Upper lobe of right lung (tissue), 1 donor: ENCODE data around the gene PCYT2. TPM values are rescaled to one million over a fixed set of nuclear protein-coding genes. Genes with fewer than 3 reads are reported as not detected.

ENCODE experiments used
- ATAC-seq: fragments of 200-7000 bp; cut with Tn5 transposase; one replicate; pipeline ENCODE4 v1.9.1; 2020; ENCODE audit warnings: mild to moderate bottlenecking, moderate library complexity
- DNase-seq: peaks from one replicate; pipeline ENCODE4 v3.0.0-alpha.2; 2020
- H3K27ac ChIP-seq: fragments of 200-600 bp; one replicate; pipeline ENCODE4 v1.8.0; 2022
- H3K27me3 ChIP-seq: fragments of 200-600 bp; one replicate; pipeline ENCODE4 v1.8.0; 2022; ENCODE audit warnings: mild to moderate bottlenecking
- H3K36me3 ChIP-seq: fragments of 200-600 bp; one replicate; pipeline ENCODE4 v1.8.0; 2022
- H3K4me1 ChIP-seq: fragments of 200-600 bp; one replicate; pipeline ENCODE4 v1.8.0; 2022
- H3K4me3 ChIP-seq: fragments of 200-600 bp; one replicate; pipeline ENCODE4 v1.8.0; 2022; ENCODE audit warnings: mild to moderate bottlenecking
- H3K9me3 ChIP-seq: fragments of 200-600 bp; one replicate; pipeline ENCODE4 v1.8.0; 2022
- CTCF ChIP-seq: fragments of 200-600 bp; IDR thresholded peaks from one replicate; pipeline ENCODE4 v1.8.0; 2022; ENCODE audit warnings: antibody characterized with exemption
- intact Hi-C: fragments of 100-400 bp; cut with DNase I; formaldehyde crosslinking; loops from one replicate; pipeline ENCODE4 v1.11.0; 2022
- total RNA-seq: library from RNA; stranded (reverse); fragmentation: NEBNext Ultra II Directional; extraction: Animal tissue kit (Norgen Biotek cat#: 25700); gene quantifications from one replicate; pipeline ENCODE4 v1.2.1, GENCODE V29; 2021
- donor health status: DM: no; HTN: yes; CAD: no; lungs with severe emphysema.

Gene PCYT2
- total RNA-seq, 1 donor from 2014 or later: 46.1 TPM

DNA sequence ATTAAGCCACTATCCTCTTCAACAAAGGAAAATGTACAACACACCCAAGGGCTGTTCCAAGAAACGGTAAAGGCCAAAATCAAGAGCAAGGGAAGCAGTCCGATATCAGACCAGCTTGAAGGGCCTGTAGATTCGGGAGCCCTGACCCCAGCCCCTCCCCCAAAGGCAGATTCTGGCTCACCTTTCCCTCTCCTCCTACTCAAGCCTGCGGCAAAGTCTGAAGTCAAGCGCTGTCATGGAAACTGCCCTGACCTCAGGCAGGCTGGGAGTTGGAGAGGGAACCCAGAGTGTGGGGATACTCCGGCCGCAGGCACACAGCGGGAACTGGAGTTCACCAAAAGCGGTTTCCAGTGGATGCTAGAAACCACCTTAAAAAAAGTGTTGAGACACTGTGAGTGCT is 21.6 kb downstream of the PCYT2 start:
- intact Hi-C loops: no loop called here
- H3K27me3 ChIP-seq: no peaks in the 10 kb centered on the region
- no peak for TF ChIP-seq CTCF
- no peak overlapping the region for H3K4me3 ChIP-seq
- H3K36me3 ChIP-seq: peaks cover 61% of the 10 kb centered on the region
- DNase-seq (no peak), ATAC-seq (no peak)
- no peaks in the 10 kb centered on the region for H3K9me3 ChIP-seq
- H3K4me1 ChIP-seq: peaks cover 26% of the 10 kb centered on the region
- H3K27ac ChIP-seq: no peak overlapping the region

- H3K4me1 ChIP-seq: peaks cover 26% of the 10 kb centered on the region
- no peak overlapping the region for H3K27ac ChIP-seq
- H3K27me3 ChIP-seq: no peaks in the 10 kb centered on the region
- H3K36me3 ChIP-seq: peaks cover 58% of the 10 kb centered on the region
- TF ChIP-seq CTCF: no peak
- ATAC-seq (no peak), DNase-seq (no peak)
- H3K4me3 ChIP-seq: no peak overlapping the region
- intact Hi-C loops: no loop called here
- H3K9me3 ChIP-seq: no peaks in the 10 kb centered on the region
Observed at GRCh38 chr17:81888988-81889595, 22.1 kb downstream of the PCYT2 start.

DNA sequence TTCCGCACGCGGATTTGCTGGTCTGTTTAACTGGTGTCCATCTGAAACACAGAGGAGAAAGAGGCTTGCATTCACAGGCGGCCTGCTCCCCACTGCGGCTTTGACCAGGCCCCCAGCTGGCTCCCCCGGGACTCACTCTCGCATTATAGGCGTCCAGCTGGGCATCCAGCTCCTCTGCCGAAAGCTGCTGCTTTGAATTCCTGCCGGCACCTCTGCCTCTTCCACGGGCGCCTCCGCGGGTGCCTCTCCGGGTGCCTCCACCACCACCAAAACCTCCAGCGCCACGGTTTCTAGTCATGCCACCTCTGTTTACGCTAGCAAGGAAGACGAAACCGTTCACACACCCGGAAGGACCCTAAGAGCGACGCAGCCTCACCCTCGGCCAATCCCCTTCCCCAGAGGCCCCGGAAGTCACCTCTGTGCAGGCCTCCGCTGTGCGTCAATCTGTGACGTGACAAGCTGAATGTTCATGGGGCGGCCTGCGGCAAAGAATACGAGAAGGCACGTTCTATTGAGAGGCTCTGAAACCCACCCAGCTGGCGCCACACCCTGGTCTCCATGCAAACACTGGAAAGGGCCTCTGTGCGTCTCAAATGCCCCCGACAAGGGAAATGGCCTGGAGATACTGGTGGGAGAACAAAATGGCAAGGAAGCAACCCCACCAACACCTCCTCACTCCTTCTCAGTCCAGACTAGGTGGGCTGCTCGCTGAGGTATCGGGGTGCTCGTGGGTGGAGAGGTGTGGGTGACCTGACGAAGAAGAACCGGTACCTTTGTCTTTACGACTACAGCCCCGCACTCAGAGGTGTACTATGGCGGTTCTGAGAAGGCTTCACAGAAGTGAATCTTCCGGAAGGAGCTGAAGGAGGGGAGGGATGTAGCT is 22.9 kb downstream of the PCYT2 start:
- DNase-seq (no peak), ATAC-seq (no peak)
- intact Hi-C loops: no loop called here
- Histone ChIP-seq H3K9me3 (no peaks in the 10 kb centered on the region), H3K36me3 (peaks cover 58% of the 10 kb centered on the region), H3K4me1 (peaks cover 26% of the 10 kb centered on the region), H3K27me3 (no peaks in the 10 kb centered on the region), H3K27ac (no peak overlapping the region), H3K4me3 (no peak overlapping the region)
- no peak for TF ChIP-seq CTCF

GRCh38 chr17:81885869-81886548 is 25.2 kb downstream of the PCYT2 start:
- Histone ChIP-seq H3K4me1 (peaks cover 16% of the 10 kb centered on the region), H3K27me3 (no peaks in the 10 kb centered on the region), H3K9me3 (no peaks in the 10 kb centered on the region), H3K27ac (no peak overlapping the region), H3K4me3 (no peak overlapping the region), H3K36me3 (peaks cover 65% of the 10 kb centered on the region)
- no peak for ATAC-seq
- no peak for DNase-seq
- intact Hi-C loops: no loop called here
- TF ChIP-seq CTCF: no peak

DNA sequence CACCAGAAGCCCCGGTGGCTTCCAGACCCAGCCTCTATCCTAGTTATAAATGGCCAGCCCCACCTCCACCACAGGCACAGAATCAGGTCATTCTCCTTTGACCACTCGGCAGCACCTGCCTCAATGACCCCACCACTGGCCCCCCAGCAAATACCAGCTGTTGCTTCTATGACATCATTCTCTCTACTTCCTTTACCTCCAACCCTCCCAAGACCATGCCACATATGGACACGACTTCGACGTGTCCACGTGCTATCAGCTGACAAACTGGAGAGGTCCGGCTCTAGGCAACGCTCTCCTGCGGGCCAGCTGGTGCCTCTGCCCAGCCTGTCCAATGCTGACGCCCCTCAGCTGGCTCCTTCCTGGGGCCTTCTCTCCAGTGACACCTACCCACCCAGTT is 25.7 kb downstream of the PCYT2 start:
- Histone ChIP-seq H3K27me3 (no peaks in the 10 kb centered on the region), H3K4me3 (no peak overlapping the region), H3K9me3 (no peaks in the 10 kb centered on the region), H3K27ac (no peak overlapping the region), H3K36me3 (peaks cover 67% of the 10 kb centered on the region), H3K4me1 (peaks cover 14% of the 10 kb centered on the region)
- ATAC-seq: no peak
- no peak for DNase-seq
- TF ChIP-seq CTCF: no peak
- intact Hi-C loops: no loop called here
